MG63 (cell line): Measurements from ENCODE around the gene RAPSN. TPM values are rescaled to one million over a fixed set of nuclear protein-coding genes. Genes with fewer than 3 reads are reported as not detected.

Experiments
- DNase-seq: peaks from one replicate; pipeline ENCODE4 v3.0.0-alpha.2; 2020
- H3K27me3 ChIP-seq: fragments of 250-450 bp; sonication (Bioruptor Pico); 2 replicates; pipeline ENCODE4 v1.5.1; 2020; ENCODE audit warnings: mild to moderate bottlenecking, moderate library complexity
- H3K36me3 ChIP-seq: fragments of 250-450 bp; sonication (Bioruptor Pico); 2 replicates; pipeline ENCODE4 v1.5.1; 2020; ENCODE audit warnings: mild to moderate bottlenecking, moderate library complexity
- H3K4me3 ChIP-seq: fragments of 250-450 bp; sonication (Bioruptor Pico); 2 replicates; pipeline ENCODE4 v1.5.1; 2020; ENCODE audit warnings: mild to moderate bottlenecking, moderate library complexity
- H3K9me3 ChIP-seq: fragments of 250-450 bp; sonication (Bioruptor Pico); 2 replicates; pipeline ENCODE4 v1.5.1; 2020; ENCODE audit warnings: mild to moderate bottlenecking, moderate library complexity
- total RNA-seq: library from RNA; depleted of rRNA; stranded (reverse); fragments of >200 nt; shearing (Covaris generic); gene quantifications from 2 replicates; pipeline ENCODE4 v1.2.3, GENCODE V29; 2014; ENCODE audit warnings: low replicate concordance

RAPSN gene
- total RNA-seq, 1 experiment from 2014 or later: 0.16 TPM

DNA sequence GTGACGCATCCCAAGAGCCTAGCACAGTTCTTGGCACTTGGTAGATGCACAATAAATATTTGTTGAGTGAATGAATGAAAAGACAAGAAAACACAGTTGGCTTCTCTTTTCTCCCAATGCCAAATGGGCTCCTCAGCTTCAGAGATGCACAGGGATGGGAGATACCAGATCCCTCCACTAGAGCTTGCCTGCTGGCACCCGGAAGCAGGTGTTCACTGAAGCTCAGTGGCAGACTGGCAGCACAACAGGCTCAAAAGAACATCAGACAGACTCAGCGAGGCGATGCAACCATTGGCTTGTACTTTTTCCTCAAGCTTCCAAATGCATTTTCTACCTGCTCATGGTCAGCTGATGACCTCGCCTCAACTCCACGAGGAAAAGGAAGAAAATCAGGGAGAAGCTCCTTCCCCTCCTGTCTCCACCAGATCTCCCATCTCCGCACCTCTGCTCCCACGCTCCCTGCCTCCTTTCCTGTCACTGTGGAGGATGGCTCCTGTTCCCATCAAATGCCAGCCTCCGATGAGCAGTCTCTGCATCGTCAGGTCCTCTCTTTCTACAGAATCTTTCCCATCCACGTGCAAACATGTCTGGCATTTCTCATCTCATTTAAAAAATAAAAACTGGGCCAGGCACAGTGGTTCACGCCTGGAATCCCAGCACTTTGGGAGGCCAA is 5.8 kb downstream of the RAPSN start:
- DNase-seq: no peak
- Histone ChIP-seq H3K36me3 (no peaks in the 10 kb centered on the region), H3K9me3 (no peaks in the 10 kb centered on the region), H3K4me3 (no peak overlapping the region), H3K27me3 (no peaks in the 10 kb centered on the region)

DNA sequence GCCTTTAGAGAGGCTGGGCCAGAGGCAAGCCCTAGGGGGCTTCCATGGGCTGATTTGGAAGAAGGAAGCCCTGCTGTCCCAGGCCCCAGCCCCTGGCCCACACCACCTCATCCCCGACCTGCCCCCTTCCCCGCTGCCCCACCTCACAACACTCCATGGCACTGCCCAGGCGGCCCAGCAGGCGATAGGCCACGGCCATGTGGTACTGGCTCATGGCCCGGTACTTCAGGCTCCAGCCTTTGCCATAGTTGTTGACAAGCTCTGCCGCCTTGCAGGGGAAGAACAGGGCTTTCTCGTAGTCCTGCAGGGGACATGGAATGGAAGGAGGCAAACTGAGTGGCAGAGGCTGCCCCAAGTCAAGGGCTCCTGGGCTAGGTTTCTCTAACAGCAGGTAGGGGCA is 6.4 kb downstream of the RAPSN start:
- H3K4me3 ChIP-seq: no peak overlapping the region
- no peaks in the 10 kb centered on the region for H3K9me3 ChIP-seq
- H3K36me3 ChIP-seq: no peaks in the 10 kb centered on the region
- no peak for DNase-seq
- no peaks in the 10 kb centered on the region for H3K27me3 ChIP-seq

GRCh38 chr11:47441421-47441820 is 7.5 kb downstream of the RAPSN start:
- Histone ChIP-seq H3K9me3 (no peaks in the 10 kb centered on the region), H3K4me3 (no peak overlapping the region), H3K27me3 (no peaks in the 10 kb centered on the region), H3K36me3 (no peaks in the 10 kb centered on the region)
- DNase-seq: no peak

GRCh38 chr11:47440054-47440476 is 8.9 kb downstream of the RAPSN start:
- no peaks in the 10 kb centered on the region for H3K9me3 ChIP-seq
- no peak for DNase-seq
- no peaks in the 10 kb centered on the region for H3K36me3 ChIP-seq
- no peaks in the 10 kb centered on the region for H3K27me3 ChIP-seq
- no peak overlapping the region for H3K4me3 ChIP-seq

- no peak for DNase-seq
- no peaks in the 10 kb centered on the region for H3K27me3 ChIP-seq
- no peak overlapping the region for H3K4me3 ChIP-seq
Observed at GRCh38 chr11:47438721-47439120, 10.2 kb downstream of the RAPSN start.

GRCh38 chr11:47437746-47438418 is 11.1 kb downstream of the RAPSN start:
- no peaks in the 10 kb centered on the region for H3K27me3 ChIP-seq
- H3K9me3 ChIP-seq: no peaks in the 10 kb centered on the region
- H3K36me3 ChIP-seq: no peaks in the 10 kb centered on the region
- peak; percentile 61 for DNase-seq
- H3K4me3 ChIP-seq: no peak overlapping the region

More at GRCh38 chr11:47438721-47439120, 10.2 kb downstream of the RAPSN start:
- H3K36me3 ChIP-seq: no peaks in the 10 kb centered on the region
- no peaks in the 10 kb centered on the region for H3K9me3 ChIP-seq

- Histone ChIP-seq H3K27me3 (no peaks in the 10 kb centered on the region), H3K36me3 (no peaks in the 10 kb centered on the region), H3K4me3 (no peak overlapping the region), H3K9me3 (no peaks in the 10 kb centered on the region)
- DNase-seq: no peak
Observed at GRCh38 chr11:47437218-47437745, 11.7 kb downstream of the RAPSN start.

GRCh38 chr11:47436726-47437125 is 12.2 kb downstream of the RAPSN start:
- H3K27me3 ChIP-seq: no peaks in the 10 kb centered on the region
- no peaks in the 10 kb centered on the region for H3K9me3 ChIP-seq
- no peak for DNase-seq
- H3K36me3 ChIP-seq: no peaks in the 10 kb centered on the region
- H3K4me3 ChIP-seq: no peak overlapping the region

- no peak overlapping the region for H3K4me3 ChIP-seq
- no peaks in the 10 kb centered on the region for H3K27me3 ChIP-seq
- no peak for DNase-seq
- H3K36me3 ChIP-seq: no peaks in the 10 kb centered on the region
- no peaks in the 10 kb centered on the region for H3K9me3 ChIP-seq
Observed at GRCh38 chr11:47435687-47436086, 13.2 kb downstream of the RAPSN start.

DNA sequence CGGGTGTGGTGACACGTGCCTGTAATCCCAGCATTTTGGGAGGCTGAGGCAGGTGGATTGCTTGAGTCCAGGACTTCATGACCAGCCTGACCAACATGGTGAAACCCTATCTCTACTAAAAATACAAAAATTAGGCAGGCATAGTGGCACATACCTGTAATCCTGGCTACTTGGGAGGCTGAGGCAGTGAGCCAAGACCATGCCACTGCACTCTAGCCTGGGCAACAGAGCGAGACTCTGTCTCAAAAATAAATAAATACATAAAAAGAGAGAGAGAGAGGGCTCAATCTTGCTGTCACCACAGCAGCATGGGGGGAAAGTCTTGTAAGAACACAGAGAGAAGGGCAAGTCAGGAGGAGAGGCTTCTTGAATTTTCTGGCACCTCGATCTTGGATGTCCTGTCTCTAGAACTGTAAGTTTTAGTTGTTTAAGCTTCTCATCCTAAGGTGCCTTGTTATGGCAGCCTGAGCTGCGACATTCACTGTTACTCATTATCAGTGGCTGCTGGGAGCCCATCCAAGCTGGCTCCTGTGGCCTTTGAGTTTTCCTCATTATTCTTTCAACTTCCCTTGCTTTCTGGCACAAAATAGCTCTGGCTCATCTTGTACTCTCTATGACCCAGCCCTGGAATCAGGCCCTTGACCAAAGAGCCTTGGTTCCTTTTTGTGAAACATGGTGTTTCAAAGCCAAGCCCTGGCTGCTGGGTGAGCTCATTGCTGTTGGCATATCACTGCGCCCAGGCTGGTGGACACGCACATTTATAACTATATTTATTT is 14.7 kb downstream of the RAPSN start:
- peak; percentile 93 for DNase-seq
- Histone ChIP-seq H3K9me3 (no peaks in the 10 kb centered on the region), H3K36me3 (no peaks in the 10 kb centered on the region), H3K27me3 (no peaks in the 10 kb centered on the region), H3K4me3 (no peak overlapping the region)

- Histone ChIP-seq H3K4me3 (no peak overlapping the region), H3K27me3 (no peaks in the 10 kb centered on the region), H3K9me3 (no peaks in the 10 kb centered on the region), H3K36me3 (no peaks in the 10 kb centered on the region)
- peak; percentile 65 for DNase-seq
Observed at GRCh38 chr11:47433157-47433556, 15.8 kb downstream of the RAPSN start.

- H3K4me3 ChIP-seq: no peak overlapping the region
- no peaks in the 10 kb centered on the region for H3K9me3 ChIP-seq
- H3K36me3 ChIP-seq: no peaks in the 10 kb centered on the region
- no peaks in the 10 kb centered on the region for H3K27me3 ChIP-seq
- DNase-seq: no peak
Observed at GRCh38 chr11:47431356-47432083, 17.4 kb downstream of the RAPSN start.

DNA sequence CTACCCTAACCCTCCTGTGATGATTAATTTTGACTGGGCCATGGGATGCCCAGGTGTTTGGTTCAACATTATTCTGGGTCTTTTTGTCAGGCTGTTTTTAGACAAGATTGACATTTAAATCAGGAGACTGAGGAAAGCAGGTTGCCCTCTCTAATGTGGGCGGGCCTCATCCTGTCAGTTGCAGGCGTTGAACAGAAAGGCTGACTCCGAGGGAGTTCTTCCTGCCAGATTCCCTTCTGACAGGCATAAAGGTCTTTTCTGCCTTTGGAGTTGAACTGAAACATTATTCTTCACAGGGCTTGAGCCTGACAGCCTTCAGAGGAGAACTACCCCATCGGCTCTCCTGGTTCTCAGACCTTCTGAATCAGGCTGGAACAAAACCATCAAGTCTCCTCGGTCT is 18.4 kb downstream of the RAPSN start:
- DNase-seq: no peak
- Histone ChIP-seq H3K36me3 (peaks cover 6% of the 10 kb centered on the region), H3K27me3 (no peaks in the 10 kb centered on the region), H3K4me3 (no peak overlapping the region), H3K9me3 (no peaks in the 10 kb centered on the region)

DNA sequence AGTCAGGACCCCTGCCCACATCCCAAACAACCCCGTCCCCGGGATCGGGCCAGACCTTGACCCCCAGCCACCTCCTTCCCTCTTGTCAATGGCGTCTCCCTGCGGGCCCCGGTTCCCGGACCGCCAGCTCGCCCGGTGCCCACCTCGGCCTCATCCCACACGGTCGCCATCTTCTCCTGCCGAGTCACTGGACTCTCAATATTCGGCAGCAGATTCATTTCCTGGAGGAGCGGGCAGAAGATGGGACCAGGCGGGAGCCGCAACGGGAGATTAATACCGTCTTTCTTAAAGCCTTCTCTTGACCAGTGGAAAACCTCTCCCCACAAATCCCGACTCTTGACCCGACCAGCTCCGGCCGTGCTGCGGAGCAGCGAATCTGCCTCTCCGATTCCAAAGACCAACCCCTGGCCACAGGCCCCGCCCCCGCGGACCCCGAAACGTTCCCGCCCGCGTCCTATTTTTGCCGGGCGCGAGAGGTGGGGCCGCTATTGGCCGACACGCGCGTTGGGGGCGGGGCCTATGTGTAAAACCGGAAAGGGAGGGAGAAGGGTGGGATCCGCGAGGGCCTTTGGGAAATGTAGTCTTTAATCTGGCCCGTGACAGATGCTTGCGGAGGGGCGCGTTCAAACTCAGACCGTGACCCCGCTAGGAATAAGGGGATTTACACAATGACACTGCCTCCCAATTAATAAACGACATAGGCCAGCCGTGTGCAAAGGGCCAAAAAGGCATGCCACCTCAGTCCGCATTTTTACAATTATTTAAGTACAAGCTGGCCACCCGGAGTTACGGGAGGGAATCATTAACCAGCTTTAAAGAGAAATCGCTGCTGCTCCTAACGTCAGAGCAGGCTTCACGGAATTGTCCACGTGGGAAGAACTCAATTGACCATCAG is 22.6 kb downstream of the RAPSN start, which contains the start of gene PSMC3:
TSS of gene PSMC3 (minus strand) at position 378 of the 895 bp plus-strand sequence. CDS start at position 218, 160 bp downstream.
- H3K36me3 ChIP-seq: peaks cover 43% of the 10 kb centered on the region
- DNase-seq: peak; percentile 96
- no peaks in the 10 kb centered on the region for H3K9me3 ChIP-seq
- H3K4me3 ChIP-seq: peak within 1 kb of the TSS; percentile 100
- no peaks in the 10 kb centered on the region for H3K27me3 ChIP-seq

DNA sequence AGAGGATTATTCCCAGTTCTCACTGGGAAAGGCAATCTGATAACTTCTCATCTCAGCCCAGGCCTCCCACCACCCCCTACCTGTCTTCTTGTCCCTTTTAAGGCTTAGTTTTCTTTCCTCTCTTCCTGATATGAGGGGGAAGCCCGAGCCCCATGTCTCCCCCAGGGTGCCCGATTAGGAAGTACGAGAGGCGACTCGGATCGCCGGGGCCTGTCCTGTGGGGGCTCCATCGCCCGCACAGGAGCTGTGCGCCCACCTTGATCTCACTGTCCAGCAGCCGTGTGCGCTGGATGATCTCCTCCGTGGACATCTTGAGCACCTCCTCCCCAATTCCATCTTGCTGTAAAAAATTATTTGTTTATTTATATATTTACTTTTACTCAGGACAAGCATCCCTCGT is 23.3 kb downstream of the RAPSN start:
- Histone ChIP-seq H3K36me3 (peaks cover 48% of the 10 kb centered on the region), H3K4me3 (peak overlapping the region; percentile 100), H3K9me3 (no peaks in the 10 kb centered on the region), H3K27me3 (no peaks in the 10 kb centered on the region)
- DNase-seq: no peak
